Large intestine (tissue), 3 donors: ENCODE results near the gene SNHG17. TPM values are rescaled to one million over a fixed set of nuclear protein-coding genes. Genes with fewer than 3 reads are reported as not detected.
"Not testable (repeated sequence)": the region's sequence is repeated elsewhere in the genome, so short reads cannot be mapped to it uniquely, and the experiment has no call there.

Experiments used
- DNase-seq, 2 donors: peaks; one replicate each; pipeline versions ENCODE4 v3.0.0 to v3.0.0-alpha.2; 2013
- H3K27ac ChIP-seq: one replicate; pipeline ENCODE4 v1.5.1; 2013; ENCODE audit warnings: low read length
- H3K27me3 ChIP-seq: 2 replicates; pipeline ENCODE4 v1.6.1; 2013; ENCODE audit warnings: low read length; ENCODE audit not compliant: control insufficient read depth, insufficient read depth
- H3K36me3 ChIP-seq: 2 replicates; pipeline ENCODE4 v1.6.1; 2013; ENCODE audit warnings: low read length; ENCODE audit not compliant: control insufficient read depth, insufficient read depth
- H3K4me1 ChIP-seq: one replicate; pipeline ENCODE4 v1.6.1; 2013; ENCODE audit warnings: low read length; ENCODE audit not compliant: control insufficient read depth, insufficient read depth
- H3K4me3 ChIP-seq: one replicate; pipeline ENCODE4 v1.5.1; 2013; ENCODE audit warnings: low read length
- H3K9me3 ChIP-seq: one replicate; pipeline ENCODE4 v1.6.1; 2013; ENCODE audit warnings: mild to moderate bottlenecking, low read depth, low read length, moderate library complexity; ENCODE audit not compliant: control insufficient read depth
- WGBS: methylation state at CpG from one replicate; pipeline ENCODE4 v1.1.5; 2013; ENCODE audit warnings: low lambda C conversion rate; ENCODE audit not compliant: insufficient coverage; 5-methylcytosine and 5-hydroxymethylcytosine counted together
- polyA plus RNA-seq: library from polyadenylated mRNA; unstranded; fragments of 120-200 nt; gene quantifications from one replicate; pipeline ENCODE4 v1.2.1, GENCODE V29; 2013

SNHG17 gene
- polyA plus RNA-seq, 1 donor = 30.1 TPM

DNA sequence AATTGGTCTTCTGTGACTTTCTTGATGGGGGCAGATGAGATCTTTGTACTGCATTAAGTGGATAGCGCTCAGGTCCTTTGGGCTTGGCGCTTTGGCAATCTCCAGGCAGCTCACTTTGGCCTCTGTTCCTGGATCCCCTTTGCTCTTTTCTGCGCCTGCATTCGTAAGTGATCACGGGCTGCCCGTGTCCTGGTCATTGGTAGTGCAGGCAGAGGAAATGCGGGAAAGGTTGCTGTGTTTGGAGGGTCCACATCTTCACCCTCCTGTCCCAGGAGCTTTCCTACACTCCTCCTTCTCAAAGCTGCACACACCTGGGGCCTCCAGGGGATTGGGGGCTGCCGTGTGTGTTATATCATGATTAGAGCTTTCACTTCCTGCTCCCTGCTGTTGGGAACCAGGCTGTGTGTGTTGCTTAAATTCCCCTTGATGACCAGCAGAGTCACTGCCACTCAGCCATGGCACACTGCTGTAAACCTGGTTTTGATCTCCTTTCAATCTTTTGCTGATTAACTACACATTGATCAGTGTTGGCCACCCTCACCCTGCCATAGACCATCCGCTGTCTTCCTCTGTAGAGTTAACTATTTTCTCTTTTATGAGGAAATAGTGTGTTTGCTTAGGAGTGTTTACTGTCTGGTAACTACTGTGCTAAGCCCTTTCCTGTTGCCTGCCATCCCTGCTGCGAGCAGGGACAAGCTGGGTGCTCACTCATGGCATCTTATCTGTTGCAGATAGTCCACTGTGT lies 13.0 kb upstream of the SNHG17 start:
- WGBS = no CpG with 5 or more reads among the region's 10 CpGs
- DNase-seq = peak in 1 of 2 donors; percentile 37
- Histone ChIP-seq H3K27me3 (no peaks in the 10 kb centered on the region), H3K27ac (peak overlapping the region; percentile 38), H3K36me3 (peaks cover 24% of the 10 kb centered on the region), H3K4me3 (no peak overlapping the region), H3K9me3 (no peaks in the 10 kb centered on the region), H3K4me1 (peaks cover 15% of the 10 kb centered on the region)

DNA sequence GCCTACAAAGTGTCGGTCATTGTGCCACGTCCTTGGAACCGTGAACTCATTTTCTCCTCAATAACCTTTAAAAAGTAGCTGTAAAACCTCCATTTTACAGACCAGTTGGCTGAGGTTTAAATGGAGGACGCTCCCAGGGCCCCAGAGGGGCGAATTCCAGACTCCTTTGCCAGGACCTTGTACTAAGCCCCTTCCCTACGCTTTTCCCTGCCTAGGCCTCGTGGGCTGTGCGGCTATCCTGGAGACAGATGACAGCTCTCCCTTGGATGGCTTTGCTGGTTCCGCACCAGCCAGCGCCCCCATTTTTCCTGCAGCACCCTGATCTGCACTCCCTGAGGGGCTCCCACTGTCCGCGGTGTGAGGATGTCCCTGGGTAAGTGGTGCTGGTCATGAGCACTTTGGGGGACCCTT lies 12.1 kb upstream of the SNHG17 start:
- peak in 1 of 2 donors; percentile 43 for DNase-seq
- H3K9me3 ChIP-seq = no peaks in the 10 kb centered on the region
- H3K36me3 ChIP-seq = peaks cover 24% of the 10 kb centered on the region
- WGBS = no CpG with 5 or more reads among the region's 12 CpGs
- H3K27ac ChIP-seq = peak overlapping the region; percentile 77
- peak overlapping the region; percentile 99 for H3K4me3 ChIP-seq
- no peaks in the 10 kb centered on the region for H3K27me3 ChIP-seq
- H3K4me1 ChIP-seq = peaks cover 15% of the 10 kb centered on the region

DNA sequence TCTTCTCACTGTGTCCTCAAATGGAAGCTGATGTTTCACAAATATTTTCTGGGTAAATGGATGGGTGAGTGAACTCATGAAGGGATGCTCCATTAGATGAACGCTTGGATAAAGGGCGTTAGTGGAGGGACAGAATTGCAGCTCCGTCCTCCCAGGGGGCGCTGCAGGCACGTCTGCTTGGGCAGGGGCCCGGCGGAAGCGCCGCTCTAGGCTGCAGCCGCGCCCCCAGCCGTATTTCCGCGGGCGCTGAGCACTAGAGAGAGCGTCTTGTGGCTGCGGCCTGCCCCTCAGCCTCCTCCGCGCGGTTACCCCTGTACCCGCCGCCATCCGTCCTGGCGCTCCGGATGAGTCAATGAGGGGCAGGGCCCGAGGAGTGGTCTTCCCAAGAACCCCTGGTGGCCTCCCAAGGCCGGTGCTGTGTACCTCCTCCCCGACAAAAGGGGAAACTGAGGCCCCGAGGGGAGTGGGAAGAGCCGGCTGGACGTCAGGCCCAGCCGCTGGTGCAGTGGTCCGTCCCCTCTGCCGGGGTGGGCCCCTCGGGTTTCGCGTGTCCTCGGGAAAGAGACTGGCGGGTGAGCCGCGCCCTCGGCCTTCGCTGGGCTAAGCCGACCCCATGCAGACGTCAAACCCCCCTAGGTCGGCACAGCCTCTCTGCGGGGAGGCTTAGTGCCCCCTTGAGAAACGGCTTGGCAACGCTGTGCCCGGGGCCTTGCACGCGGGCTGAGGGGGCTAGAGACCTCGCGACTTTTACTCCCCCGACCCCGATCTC lies 11.5 kb upstream of the SNHG17 start:
- WGBS = no CpG with 5 or more reads among the region's 56 CpGs
- peaks cover 24% of the 10 kb centered on the region for H3K36me3 ChIP-seq
- no peaks in the 10 kb centered on the region for H3K27me3 ChIP-seq
- H3K4me3 ChIP-seq = peak overlapping the region; percentile 99
- no peaks in the 10 kb centered on the region for H3K9me3 ChIP-seq
- peak overlapping the region; percentile 77 for H3K27ac ChIP-seq
- peak; percentile 90 to 91 for DNase-seq
- peaks cover 15% of the 10 kb centered on the region for H3K4me1 ChIP-seq

DNA sequence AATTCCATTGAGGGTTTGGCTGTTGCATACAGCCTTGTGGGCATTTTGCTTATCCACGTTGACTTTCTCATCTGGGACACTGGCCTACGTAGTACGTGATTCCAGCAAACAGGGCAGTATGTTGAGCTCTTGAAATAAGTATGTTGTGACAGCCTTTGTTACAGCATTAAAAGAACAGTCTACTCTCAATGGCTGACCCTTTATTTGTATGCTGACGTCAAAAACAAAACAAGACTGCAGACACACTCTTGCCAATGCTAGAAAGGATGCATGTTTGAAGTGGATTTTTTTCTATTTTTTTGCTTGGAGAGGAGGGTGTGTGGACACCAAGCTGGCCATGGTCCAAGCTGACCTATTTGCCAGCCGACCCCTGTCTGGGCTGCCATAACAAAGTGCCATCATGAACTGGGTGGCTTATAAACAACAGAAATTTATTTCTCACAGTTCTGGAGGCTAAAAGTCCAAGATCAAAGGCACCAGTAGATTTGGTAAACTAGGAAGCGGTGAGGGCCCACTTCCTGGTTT lies 10.8 kb upstream of the SNHG17 start:
- Histone ChIP-seq H3K36me3 (peaks cover 21% of the 10 kb centered on the region), H3K9me3 (no peaks in the 10 kb centered on the region), H3K27ac (no peak overlapping the region), H3K4me3 (peak overlapping the region; percentile 99), H3K27me3 (no peaks in the 10 kb centered on the region), H3K4me1 (peaks cover 15% of the 10 kb centered on the region)
- DNase-seq = no peak
- 40% methylated on average over 1 of the region's 6 CpGs for WGBS

DNA sequence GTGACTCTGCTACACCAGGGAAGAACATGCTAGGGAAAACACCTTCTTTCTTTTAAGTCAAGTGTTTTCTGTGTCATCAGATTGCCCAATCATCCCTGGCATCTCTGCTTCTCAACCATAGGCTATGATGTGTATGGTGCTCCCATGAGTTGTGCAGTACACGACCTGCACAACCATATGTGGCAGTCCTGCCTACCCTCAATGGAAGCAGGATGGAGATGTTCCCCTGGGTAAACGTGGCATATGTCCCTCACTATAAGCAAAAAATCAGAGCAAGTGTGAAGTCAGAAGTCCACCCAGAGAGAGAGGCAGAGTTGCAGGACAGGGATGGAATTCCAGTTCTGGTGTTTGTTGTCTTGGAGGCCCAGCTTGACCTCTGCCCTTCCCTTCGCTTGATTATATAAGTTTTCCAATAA lies 10.3 kb upstream of the SNHG17 start:
- H3K9me3 ChIP-seq = no peaks in the 10 kb centered on the region
- H3K27ac ChIP-seq = no peak overlapping the region
- no peak for DNase-seq
- peaks cover 16% of the 10 kb centered on the region for H3K36me3 ChIP-seq
- no CpG with 5 or more reads among the region's 3 CpGs for WGBS
- H3K4me3 ChIP-seq = no peak overlapping the region
- peaks cover 15% of the 10 kb centered on the region for H3K4me1 ChIP-seq
- no peaks in the 10 kb centered on the region for H3K27me3 ChIP-seq

DNA sequence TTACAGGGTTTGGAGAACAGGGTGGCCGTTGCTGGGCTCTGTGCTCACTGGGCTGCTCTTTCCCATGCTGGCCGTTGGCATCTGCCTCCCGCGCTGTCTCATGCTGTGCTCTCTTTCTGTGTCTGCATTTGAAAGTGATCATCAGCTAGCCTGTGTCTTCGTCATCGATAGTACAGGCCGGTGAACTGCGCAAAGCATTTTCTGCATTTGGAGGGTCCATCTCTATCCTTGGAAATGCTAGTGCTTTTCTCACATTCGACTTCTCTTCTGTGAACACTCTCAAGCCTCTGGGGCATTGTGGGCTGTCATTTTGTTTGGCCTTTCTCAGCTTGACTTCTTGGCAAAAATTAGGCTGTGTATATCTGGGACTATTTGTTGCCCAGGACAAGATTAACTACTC lies 6.8 kb upstream of the SNHG17 start:
- Histone ChIP-seq H3K27me3 (no peaks in the 10 kb centered on the region), H3K4me3 (no peak overlapping the region), H3K36me3 (no peaks in the 10 kb centered on the region), H3K9me3 (no peaks in the 10 kb centered on the region), H3K27ac (no peak overlapping the region), H3K4me1 (no peaks in the 10 kb centered on the region)
- 83% methylated on average over 1 of the region's 9 CpGs for WGBS
- DNase-seq = no peak

DNA sequence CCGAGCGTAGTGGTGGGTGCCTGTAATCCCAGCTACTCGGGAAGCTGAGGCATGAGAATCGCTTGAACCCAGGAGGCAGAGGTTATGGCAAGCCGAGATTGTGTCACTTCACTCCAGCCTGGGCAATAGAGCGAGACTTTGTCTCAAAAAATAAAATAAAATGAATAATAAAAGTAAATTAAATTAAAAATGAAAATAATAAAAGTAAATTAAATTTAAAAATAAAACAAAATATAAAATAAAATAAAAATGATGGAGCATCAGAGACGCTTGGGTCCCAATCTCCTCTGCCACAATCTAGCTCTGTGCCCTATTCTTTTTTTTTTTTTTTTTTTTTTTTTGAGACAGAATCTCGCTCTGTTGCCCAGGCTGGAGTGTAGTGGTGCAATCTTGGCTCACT lies 6.0 kb upstream of the SNHG17 start:
- H3K27me3 ChIP-seq, H3K4me1 ChIP-seq, H3K9me3 ChIP-seq, H3K27ac ChIP-seq, H3K4me3 ChIP-seq, DNase-seq, H3K36me3 ChIP-seq: not testable (repeated sequence)
- 96% methylated on average over 3 of the region's 8 CpGs for WGBS

DNA sequence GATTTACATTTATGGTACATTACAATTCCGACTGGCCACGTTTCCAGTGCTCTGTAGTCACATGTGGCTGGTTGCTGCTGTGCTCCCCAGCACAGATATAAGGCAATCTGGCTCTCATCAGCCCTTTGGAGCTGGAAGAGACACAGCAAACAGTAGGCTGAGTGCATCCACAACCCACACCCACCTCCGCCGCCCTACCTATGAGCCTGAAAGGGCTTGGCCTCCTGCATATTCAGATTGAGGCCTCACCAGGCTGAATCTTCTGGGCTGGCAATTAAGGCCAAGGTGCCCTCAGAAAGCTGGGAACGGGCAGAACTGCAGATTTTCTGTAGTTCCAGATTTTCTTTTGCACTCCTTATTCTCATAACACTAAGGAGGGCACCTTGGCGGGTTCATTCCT lies 2.7 kb upstream of the SNHG17 start:
- Histone ChIP-seq H3K9me3 (no peaks in the 10 kb centered on the region), H3K27me3 (no peaks in the 10 kb centered on the region), H3K4me3 (no peak overlapping the region), H3K36me3 (peaks cover 10% of the 10 kb centered on the region), H3K4me1 (peaks cover 3% of the 10 kb centered on the region), H3K27ac (no peak overlapping the region)
- DNase-seq = no peak
- WGBS = no CpG with 5 or more reads among the region's 6 CpGs

DNA sequence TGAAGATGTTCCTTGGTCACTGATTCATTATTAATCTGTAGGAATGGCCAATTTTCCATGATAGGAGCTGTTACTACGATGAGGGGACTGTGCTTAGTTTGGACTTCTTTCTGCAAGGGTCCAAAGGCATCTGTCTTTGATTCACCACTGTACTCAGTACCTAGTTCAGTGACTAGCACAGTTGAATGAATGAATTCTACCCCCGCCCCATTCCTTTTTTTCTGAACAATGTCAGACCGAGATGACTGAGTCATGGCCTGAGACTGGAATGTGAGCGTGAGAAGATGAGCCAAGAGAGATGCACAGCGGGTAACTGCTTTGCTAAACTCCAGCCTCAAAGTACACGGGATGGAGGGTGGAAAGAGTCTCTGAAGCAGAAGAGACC lies 419 bp upstream of the SNHG17 start:
- H3K9me3 ChIP-seq = no peaks in the 10 kb centered on the region
- no CpG with 5 or more reads among the region's 6 CpGs for WGBS
- H3K36me3 ChIP-seq = peaks cover 33% of the 10 kb centered on the region
- H3K4me3 ChIP-seq = no peak overlapping the region
- DNase-seq = no peak
- no peak overlapping the region for H3K27ac ChIP-seq
- peaks cover 3% of the 10 kb centered on the region for H3K4me1 ChIP-seq
- no peaks in the 10 kb centered on the region for H3K27me3 ChIP-seq

DNA sequence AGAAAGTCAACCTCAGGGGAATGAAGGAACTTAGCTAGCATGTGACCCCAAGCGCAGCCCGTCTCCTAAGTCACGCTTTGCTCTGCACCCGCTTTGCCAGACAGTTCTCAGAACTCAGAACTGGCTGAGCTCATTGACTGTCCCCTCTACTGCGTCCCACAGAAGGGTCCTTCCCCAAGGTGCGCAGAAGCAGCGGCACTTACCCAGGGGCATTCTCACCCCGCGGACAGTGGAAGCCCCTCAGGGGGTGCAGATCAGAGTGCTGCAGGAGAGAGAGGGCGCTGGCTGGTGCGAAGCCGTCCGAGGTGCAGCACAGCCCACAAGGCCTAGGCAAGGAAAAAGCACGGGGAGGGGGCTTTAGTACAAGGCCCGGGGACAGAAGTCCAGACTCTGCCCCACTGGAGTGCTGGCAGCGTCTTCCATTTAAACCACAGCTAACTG lies 807 bp downstream of the SNHG17 start:
- 0% methylated on average over 1 of the region's 16 CpGs for WGBS
- H3K9me3 ChIP-seq = no peaks in the 10 kb centered on the region
- DNase-seq = peak in 1 of 2 donors; percentile 63
- peaks cover 45% of the 10 kb centered on the region for H3K36me3 ChIP-seq
- H3K4me3 ChIP-seq = peak overlapping the region; percentile 84
- peaks cover 3% of the 10 kb centered on the region for H3K4me1 ChIP-seq
- H3K27me3 ChIP-seq = no peaks in the 10 kb centered on the region
- H3K27ac ChIP-seq = peak overlapping the region; percentile 75
